ENCODE measurements around the gene GMIP. TPM values are rescaled to one million over a fixed set of nuclear protein-coding genes. Genes with fewer than 3 reads are reported as not detected.
"Not testable (repeated sequence)": the region's sequence is repeated elsewhere in the genome, so short reads cannot be mapped to it uniquely, and the experiment has no call there.

The GMIP gene, protein sequence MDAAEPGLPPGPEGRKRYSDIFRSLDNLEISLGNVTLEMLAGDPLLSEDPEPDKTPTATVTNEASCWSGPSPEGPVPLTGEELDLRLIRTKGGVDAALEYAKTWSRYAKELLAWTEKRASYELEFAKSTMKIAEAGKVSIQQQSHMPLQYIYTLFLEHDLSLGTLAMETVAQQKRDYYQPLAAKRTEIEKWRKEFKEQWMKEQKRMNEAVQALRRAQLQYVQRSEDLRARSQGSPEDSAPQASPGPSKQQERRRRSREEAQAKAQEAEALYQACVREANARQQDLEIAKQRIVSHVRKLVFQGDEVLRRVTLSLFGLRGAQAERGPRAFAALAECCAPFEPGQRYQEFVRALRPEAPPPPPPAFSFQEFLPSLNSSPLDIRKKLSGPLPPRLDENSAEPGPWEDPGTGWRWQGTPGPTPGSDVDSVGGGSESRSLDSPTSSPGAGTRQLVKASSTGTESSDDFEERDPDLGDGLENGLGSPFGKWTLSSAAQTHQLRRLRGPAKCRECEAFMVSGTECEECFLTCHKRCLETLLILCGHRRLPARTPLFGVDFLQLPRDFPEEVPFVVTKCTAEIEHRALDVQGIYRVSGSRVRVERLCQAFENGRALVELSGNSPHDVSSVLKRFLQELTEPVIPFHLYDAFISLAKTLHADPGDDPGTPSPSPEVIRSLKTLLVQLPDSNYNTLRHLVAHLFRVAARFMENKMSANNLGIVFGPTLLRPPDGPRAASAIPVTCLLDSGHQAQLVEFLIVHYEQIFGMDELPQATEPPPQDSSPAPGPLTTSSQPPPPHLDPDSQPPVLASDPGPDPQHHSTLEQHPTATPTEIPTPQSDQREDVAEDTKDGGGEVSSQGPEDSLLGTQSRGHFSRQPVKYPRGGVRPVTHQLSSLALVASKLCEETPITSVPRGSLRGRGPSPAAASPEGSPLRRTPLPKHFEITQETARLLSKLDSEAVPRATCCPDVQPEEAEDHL
- total RNA-seq (3.6 TPM), polyA plus RNA-seq (6.2 TPM)

DNA sequence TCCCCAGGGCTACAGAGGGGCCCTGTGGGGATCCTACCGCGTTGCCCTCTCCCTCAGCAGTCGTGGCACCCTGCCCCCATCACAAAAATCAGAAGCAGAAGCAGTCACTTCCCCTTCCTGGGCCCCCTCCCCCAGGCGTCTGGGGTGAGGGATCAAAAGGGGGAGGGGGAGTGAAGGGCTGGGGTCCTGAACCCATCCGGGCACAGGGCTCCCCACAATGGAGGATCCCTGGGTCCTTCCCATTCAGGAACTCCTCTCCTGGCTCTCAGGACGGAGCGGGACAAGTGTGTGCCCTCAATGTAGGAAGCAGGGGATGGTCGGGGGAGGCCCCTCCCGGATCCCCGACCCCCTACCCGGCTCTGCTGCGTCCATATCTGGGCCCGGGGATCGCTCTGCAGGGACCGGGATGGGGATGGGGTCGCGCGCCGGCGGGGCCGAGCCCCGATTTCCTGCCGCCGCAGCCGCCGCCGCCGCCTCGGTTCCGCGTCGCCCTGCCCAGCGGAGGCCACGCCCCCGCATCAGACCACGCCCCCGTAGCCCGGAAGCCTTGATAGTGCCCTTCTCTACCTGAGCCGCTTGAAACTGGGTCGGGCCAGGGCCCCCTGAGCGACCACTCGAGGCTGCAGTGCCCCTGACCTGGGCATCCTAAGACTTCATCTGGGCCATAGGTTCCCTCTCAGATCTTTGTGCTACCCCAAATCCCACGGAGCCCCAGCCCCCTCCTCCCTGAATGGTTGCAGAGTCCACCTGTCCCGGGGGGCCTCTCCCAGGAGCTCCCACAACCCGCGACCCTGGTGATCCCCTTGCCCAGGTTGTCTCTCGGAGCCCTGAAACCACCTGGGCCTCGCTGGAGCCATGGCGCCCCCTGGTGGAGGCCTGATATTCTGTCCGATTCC is at the start of gene GMIP:
TSS of gene GMIP (minus strand) at position 500 of the 896 bp plus-strand sequence. CDS start at position 372, 128 bp downstream.
- no peaks in the 10 kb centered on the region for H3K4me1 ChIP-seq (ENCODE audit: insufficient read depth)
- H3K36me3 ChIP-seq (ENCODE audit: insufficient read depth) = peaks cover 4% of the 10 kb centered on the region
- WGBS = under 1% methylated on average over 50 of the region's 50 CpGs
- peak within 1 kb of the TSS; percentile 69 for H3K4me3 ChIP-seq (ENCODE audit: low read depth, low read length)
- no peak for DNase-seq (ENCODE audit: extremely low spot score)
- no peak within 1 kb of the TSS for H3K27ac ChIP-seq (ENCODE audit: low read depth)

DNA sequence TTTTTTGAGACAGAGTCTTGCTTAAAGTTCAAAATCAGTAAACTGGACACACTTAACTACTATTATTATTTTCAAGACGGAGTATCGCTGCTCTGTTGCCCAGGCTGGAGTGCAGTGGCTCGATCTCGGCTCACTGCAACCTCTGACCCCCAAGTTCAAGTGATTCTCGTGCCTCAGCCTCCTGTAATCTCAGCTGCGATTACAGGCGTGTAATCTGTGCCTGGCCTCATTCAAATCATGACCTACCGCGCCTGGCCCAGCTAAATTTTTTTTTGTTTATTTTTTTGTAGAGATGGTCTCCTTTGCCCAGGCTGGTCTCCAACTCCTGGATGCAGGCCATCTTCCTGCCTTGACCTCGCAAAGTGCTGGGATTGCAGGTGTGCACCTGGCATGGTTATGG is 48.2 kb upstream of the GMIP start:
- H3K27ac ChIP-seq (ENCODE audit: low read depth) = no peak overlapping the region
- H3K36me3 ChIP-seq (ENCODE audit: insufficient read depth) = no peaks in the 10 kb centered on the region
- no peak for DNase-seq (ENCODE audit: extremely low spot score)
- no peaks in the 10 kb centered on the region for H3K4me1 ChIP-seq (ENCODE audit: insufficient read depth)
- 94% methylated on average over 10 of the region's 10 CpGs for WGBS
- no peak overlapping the region for H3K4me3 ChIP-seq (ENCODE audit: low read depth, low read length)

DNA sequence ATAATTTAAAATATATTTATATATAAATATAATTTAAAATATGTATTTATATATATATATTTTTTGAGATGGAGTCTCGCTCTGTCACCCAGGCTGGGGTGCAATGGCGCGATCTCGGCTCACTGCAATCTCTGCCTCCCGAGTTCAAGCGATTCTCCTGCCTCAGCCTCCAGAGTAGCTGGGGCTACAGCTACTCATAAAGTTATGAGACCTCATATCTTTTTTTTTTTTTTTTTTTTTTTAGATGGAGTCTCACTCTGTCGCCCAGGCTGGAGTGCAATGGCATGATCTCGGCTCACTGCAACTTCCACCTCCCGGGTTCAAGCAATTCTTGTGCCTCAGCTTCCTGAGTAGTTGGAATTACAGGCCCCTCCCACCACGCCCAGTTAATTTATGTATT is 45.6 kb upstream of the GMIP start:
- not testable (repeated sequence) for DNase-seq (ENCODE audit: extremely low spot score); H3K4me3 ChIP-seq (ENCODE audit: low read depth, low read length); H3K27ac ChIP-seq (ENCODE audit: low read depth); H3K36me3 ChIP-seq (ENCODE audit: insufficient read depth); H3K4me1 ChIP-seq (ENCODE audit: insufficient read depth)
- WGBS = 97% methylated on average over 10 of the region's 10 CpGs

DNA sequence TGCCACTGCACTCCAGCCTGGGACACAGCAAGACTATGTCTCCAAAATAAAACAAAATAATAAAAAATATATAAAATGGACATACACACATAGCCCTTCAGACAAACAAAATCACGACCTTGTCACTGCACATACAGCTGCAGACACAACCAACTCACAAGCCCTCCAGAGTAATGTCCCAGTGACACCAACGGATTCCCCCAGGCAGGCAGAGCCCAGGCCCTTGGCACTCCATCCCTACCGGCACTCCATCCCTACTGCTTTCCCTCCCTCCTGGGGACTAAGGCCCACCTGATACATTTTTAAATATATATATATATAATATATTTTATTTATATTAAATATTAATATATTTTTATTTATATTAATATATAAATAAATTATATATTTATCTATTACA is 43.6 kb upstream of the GMIP start:
- Histone ChIP-seq H3K27ac (ENCODE audit: low read depth) (no peak overlapping the region), H3K4me1 (ENCODE audit: insufficient read depth) (no peaks in the 10 kb centered on the region), H3K4me3 (ENCODE audit: low read depth, low read length) (no peak overlapping the region), H3K36me3 (ENCODE audit: insufficient read depth) (no peaks in the 10 kb centered on the region)
- WGBS = 97% methylated on average over 3 of the region's 3 CpGs
- DNase-seq (ENCODE audit: extremely low spot score) = no peak

DNA sequence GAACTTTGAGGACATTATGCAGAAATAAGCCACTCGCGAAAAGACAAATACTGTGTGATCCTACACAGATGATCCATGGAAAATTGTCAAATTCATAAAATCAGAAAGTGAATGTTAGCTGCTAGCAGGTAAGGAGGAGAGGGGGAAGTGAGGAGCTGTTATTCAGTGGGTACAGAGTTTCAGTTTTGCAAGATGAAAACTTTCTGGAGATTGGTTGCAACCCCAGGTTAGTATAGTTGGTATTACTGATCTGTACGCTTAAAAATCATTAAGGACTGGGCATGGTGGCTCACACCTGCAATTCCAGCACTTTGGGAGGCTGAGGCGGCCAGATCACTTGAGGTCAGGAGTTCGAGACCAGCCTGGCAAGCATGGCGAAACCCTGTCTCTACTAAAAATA is 43.1 kb upstream of the GMIP start:
- H3K27ac ChIP-seq (ENCODE audit: low read depth) = no peak overlapping the region
- DNase-seq (ENCODE audit: extremely low spot score) = no peak
- H3K4me1 ChIP-seq (ENCODE audit: insufficient read depth) = no peaks in the 10 kb centered on the region
- 95% methylated on average over 6 of the region's 6 CpGs for WGBS
- no peaks in the 10 kb centered on the region for H3K36me3 ChIP-seq (ENCODE audit: insufficient read depth)
- H3K4me3 ChIP-seq (ENCODE audit: low read depth, low read length) = no peak overlapping the region

DNA sequence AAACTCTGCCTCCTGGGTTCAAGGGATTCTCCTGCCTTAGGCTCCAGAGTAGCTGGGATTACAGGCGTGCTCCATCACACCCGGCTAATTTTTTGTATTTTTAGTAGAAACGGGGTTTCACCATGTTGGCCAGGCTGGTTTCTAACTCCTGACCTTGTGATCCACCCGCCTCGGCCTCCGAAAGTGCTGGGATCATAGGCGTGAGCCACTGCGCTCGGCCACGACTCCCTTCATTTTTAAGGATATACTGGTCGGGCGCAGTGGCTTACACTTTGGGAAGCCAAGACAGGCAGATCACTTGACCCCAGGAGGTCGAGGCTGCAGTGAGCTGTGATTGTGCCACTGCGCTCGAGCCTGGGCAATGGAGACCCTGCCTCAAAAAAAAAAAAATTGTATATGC is 42.7 kb upstream of the GMIP start:
- WGBS = 98% methylated on average over 15 of the region's 15 CpGs
- DNase-seq (ENCODE audit: extremely low spot score) = not testable (repeated sequence)

DNA sequence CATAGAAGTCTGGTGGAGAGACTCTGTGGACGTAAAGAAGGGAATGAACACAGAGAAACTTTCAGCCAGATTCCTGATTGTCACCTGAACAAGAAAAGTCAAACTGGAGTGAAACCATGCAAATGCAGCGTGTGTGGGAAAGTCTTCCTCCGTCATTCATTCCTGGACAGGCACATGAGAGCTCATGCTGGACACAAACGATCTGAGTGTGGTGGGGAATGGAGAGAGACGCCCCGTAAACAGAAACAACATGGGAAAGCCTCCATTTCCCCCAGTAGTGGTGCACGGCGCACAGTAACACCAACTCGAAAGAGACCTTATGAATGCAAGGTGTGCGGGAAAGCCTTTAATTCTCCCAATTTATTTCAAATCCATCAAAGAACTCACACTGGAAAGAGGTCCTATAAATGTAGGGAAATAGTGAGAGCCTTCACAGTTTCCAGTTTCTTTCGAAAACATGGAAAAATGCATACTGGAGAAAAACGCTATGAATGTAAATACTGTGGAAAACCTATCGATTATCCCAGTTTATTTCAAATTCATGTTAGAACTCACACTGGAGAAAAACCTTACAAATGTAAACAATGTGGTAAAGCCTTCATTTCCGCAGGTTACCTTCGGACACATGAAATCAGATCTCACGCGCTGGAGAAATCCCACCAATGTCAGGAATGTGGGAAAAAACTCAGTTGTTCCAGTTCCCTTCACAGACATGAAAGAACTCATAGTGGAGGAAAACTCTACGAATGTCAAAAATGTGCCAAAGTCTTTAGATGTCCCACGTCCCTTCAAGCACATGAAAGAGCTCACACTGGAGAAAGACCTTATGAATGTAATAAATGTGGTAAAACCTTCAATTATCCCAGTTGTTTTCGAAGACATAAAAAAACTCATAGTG is 36.0 kb upstream of the GMIP start:
- Histone ChIP-seq H3K27ac (ENCODE audit: low read depth) (no peak overlapping the region), H3K36me3 (ENCODE audit: insufficient read depth) (peaks cover 7% of the 10 kb centered on the region), H3K4me1 (ENCODE audit: insufficient read depth) (no peaks in the 10 kb centered on the region), H3K4me3 (ENCODE audit: low read depth, low read length) (no peak overlapping the region)
- no peak for DNase-seq (ENCODE audit: extremely low spot score)
- WGBS = 97% methylated on average over 20 of the region's 20 CpGs

More for the DNA sequence above, 42.7 kb upstream of the GMIP start:
- not testable (repeated sequence) for H3K4me1 ChIP-seq (ENCODE audit: insufficient read depth); H3K36me3 ChIP-seq (ENCODE audit: insufficient read depth); H3K27ac ChIP-seq (ENCODE audit: low read depth); H3K4me3 ChIP-seq (ENCODE audit: low read depth, low read length)

DNA sequence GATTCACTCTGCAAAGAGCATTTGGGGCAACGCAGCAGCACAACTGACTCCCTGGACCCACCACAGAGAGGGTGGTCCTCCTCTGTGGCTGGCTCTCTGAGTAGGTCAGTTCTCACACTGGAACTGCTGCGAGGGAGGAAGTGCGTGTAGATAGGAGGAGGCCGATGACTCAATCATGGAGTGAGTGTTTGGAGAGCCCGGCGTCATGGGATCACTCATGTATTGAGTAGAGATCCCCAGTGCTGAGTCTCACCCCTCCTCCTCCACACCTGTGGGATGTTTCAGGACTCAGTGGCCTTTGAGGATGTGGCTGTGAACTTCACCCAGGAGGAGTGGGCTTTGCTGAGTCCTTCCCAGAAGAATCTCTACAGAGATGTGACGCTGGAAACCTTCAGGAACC is 34.1 kb upstream of the GMIP start:
- Histone ChIP-seq H3K4me3 (ENCODE audit: low read depth, low read length) (no peak overlapping the region), H3K27ac (ENCODE audit: low read depth) (no peak overlapping the region), H3K4me1 (ENCODE audit: insufficient read depth) (no peaks in the 10 kb centered on the region), H3K36me3 (ENCODE audit: insufficient read depth) (peaks cover 7% of the 10 kb centered on the region)
- no peak for DNase-seq (ENCODE audit: extremely low spot score)
- 96% methylated on average over 7 of the region's 7 CpGs for WGBS

DNA sequence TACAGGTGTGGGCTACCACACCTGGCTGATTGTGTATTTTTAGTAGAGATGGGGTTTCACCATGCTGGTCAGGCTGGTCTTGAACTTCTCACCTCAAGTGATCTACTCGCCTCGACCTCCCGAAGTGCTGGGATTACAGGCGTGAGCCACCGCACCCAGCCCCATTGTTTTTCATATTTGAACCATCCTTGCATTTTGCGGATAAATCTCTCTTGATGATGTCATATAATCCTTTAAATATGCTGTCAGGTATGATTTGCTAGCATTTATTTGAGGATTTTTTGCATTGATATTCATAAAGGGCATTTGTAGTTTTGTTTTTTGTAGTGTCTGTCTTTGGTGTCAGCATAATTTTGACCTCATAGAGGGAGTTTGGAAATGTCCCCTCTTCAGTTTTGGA is 30.9 kb upstream of the GMIP start:
- peaks cover 5% of the 10 kb centered on the region for H3K36me3 ChIP-seq (ENCODE audit: insufficient read depth)
- peaks cover 2% of the 10 kb centered on the region for H3K4me1 ChIP-seq (ENCODE audit: insufficient read depth)
- DNase-seq (ENCODE audit: extremely low spot score) = no peak
- 98% methylated on average over 6 of the region's 6 CpGs for WGBS
- no peak overlapping the region for H3K4me3 ChIP-seq (ENCODE audit: low read depth, low read length)
- no peak overlapping the region for H3K27ac ChIP-seq (ENCODE audit: low read depth)

DNA sequence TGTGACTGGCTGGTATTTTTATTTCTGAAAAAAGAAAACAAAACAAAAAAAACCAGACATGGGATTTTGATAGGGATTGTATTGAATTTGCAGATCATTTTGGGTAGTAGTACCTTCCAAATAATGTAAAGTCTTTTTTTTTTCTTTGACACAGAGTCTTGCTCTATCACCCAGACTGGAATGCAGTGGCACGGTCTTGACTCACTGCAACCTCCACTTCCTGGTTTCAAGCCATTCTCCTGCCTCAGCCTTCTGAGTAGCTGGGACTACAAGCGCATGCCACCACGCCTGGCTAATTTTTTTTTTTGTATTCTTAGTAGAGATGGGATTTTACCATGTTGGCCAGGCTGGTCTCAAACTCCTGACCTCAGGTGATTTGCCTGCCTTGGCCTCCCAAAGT is 29.4 kb upstream of the GMIP start:
- H3K27ac ChIP-seq (ENCODE audit: low read depth) = no peak overlapping the region
- DNase-seq (ENCODE audit: extremely low spot score) = no peak
- H3K4me1 ChIP-seq (ENCODE audit: insufficient read depth) = peaks cover 4% of the 10 kb centered on the region
- H3K4me3 ChIP-seq (ENCODE audit: low read depth, low read length) = no peak overlapping the region
- H3K36me3 ChIP-seq (ENCODE audit: insufficient read depth) = no peaks in the 10 kb centered on the region
- WGBS = 95% methylated on average over 3 of the region's 3 CpGs

DNA sequence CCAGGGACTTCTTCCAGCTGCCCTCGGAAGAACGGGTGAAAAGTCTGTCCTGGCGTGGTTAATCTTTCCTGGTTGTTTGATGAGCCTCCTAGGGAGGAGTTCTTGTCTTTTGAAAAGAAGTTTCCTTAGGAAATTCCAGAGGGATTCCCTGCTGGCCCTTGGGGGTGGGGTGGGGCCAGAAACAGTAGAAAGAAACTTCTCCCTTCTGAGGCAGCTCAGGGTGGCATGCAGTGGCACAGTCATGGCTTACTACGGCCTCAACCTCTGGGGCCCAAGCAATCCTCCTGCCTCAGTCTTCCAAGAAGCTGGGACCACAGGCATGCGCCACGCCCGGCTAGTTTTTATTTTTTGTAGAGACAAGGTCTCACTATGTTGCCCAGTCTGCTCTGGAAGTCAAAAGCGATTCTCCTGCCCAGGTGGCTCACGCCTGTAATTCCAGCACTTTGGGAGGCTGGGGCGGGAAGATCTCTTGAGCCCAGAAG is 26.7 kb upstream of the GMIP start:
- Histone ChIP-seq H3K27ac (ENCODE audit: low read depth) (no peak overlapping the region), H3K36me3 (ENCODE audit: insufficient read depth) (no peaks in the 10 kb centered on the region), H3K4me3 (ENCODE audit: low read depth, low read length) (no peak overlapping the region), H3K4me1 (ENCODE audit: insufficient read depth) (peaks cover 4% of the 10 kb centered on the region)
- no peak for DNase-seq (ENCODE audit: extremely low spot score)
- WGBS = 72% methylated on average over 10 of the region's 10 CpGs

DNA sequence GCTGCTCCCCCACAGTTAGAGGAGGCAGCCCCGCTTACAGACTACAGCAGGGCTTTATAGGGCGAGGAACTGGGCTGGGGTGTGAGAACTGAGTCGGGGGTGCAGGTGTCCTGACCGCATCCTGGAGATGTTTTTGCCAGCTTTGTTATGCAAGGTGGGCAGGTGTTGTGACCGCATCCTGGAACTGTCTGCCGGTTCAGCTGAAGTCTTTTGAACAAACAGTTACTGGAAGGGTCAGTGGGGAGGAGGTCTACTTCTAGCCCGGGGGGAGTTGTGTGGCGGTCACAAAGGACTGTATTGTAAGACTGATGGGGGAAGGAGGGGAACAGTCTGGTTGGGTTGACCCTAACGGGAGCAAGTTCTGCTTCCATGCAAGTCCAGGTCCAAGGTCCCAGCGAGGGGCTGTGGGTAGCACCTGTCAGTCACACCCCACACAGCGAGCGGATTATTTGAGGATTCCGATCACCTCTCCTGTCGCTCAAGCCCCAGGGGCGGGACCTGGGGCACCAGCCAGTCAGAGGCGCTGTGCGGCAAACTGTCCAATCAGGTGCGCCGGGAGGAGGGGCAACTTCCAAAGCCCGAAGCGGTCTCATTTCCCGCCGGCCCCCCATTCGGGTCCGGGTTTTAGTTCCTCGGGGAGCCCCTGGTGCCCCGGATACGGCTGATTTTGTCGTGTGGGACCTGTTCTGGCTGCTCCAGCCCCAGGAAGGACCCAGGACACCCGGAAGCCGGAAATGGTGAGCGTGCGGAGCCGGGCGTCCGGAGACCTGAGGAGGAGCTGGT is 25.0 kb upstream of the GMIP start, which contains the start of gene ZNF101:
TSS of gene ZNF101 (plus strand) at position 610 of the 783 bp plus-strand sequence. CDS start at position 735, 125 bp downstream.
- peaks cover 4% of the 10 kb centered on the region for H3K4me1 ChIP-seq (ENCODE audit: insufficient read depth)
- peak within 1 kb of the TSS; percentile 86 for H3K27ac ChIP-seq (ENCODE audit: low read depth)
- 4% methylated on average over 36 of the region's 36 CpGs for WGBS
- H3K4me3 ChIP-seq (ENCODE audit: low read depth, low read length) = peak within 1 kb of the TSS; percentile 99
- peak; percentile 71 for DNase-seq (ENCODE audit: extremely low spot score)
- H3K36me3 ChIP-seq (ENCODE audit: insufficient read depth) = no peaks in the 10 kb centered on the region

Data from urinary bladder (tissue), 4 donors.